ENCODE measurements around the gene TRAF2. TPM values are rescaled to one million over a fixed set of nuclear protein-coding genes. Genes with fewer than 3 reads are reported as not detected.
A peak's percentile ranks its signal among the peaks of the same experiment; 100 is the strongest.

TRAF2 gene
- total RNA-seq, 1 donor from 2014 or later: 16.5 TPM

DNA sequence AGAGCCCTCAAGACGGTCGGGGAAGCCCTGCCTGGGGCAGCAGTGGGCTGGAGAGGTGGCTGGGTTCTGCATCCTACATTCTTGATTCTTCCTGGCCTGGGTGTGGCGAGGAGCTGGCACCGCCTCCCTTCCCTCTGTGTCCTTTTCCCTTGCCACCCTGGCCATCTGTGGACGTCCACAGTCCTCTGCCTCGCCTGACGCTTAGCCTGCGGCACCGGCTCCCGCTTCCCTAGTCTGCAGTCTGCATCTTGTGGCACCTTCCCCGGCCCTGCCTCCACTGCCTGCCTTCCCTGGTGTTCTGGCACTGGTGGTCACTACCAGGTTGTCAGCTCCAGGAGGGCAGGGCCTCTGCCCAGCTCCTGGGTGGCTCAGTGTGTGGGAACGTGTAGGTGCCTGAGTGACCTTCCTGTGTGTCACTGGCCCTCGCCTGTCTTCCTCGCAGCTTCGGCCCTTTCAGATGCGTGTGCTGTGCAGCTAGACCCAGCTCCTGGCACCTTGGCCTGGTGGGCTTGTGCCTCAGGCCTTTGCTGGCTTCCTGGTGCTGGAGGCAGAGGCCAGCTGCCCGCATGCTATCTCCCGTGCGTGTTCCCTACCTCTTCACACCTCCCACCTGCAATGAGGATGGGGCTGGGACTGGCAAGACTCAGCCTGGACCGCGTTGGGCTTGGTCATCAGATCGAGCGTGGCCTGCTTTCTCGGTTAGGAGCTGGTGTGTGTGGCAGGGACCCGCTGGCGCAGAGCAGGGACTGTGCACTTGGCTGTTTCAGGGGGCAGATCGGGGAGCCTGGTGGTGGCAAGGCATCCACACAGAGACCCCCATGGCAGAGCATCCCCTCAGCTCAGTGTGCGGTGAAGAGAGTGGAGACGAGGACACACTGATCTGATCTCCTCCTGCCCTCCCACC is 20.9 kb downstream of the TRAF2 start:
- DNase-seq: no peak
- no peak overlapping the region for H3K27ac ChIP-seq
- H3K36me3 ChIP-seq: peaks cover 55% of the 10 kb centered on the region
- TF ChIP-seq, protein P1, sequence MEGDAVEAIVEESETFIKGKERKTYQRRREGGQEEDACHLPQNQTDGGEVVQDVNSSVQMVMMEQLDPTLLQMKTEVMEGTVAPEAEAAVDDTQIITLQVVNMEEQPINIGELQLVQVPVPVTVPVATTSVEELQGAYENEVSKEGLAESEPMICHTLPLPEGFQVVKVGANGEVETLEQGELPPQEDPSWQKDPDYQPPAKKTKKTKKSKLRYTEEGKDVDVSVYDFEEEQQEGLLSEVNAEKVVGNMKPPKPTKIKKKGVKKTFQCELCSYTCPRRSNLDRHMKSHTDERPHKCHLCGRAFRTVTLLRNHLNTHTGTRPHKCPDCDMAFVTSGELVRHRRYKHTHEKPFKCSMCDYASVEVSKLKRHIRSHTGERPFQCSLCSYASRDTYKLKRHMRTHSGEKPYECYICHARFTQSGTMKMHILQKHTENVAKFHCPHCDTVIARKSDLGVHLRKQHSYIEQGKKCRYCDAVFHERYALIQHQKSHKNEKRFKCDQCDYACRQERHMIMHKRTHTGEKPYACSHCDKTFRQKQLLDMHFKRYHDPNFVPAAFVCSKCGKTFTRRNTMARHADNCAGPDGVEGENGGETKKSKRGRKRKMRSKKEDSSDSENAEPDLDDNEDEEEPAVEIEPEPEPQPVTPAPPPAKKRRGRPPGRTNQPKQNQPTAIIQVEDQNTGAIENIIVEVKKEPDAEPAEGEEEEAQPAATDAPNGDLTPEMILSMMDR (IDR thresholded peaks at IDR 0.05): no peak
- no peak for ATAC-seq
- H3K4me1 ChIP-seq: peaks cover 18% of the 10 kb centered on the region
- H3K9me3 ChIP-seq: no peaks in the 10 kb centered on the region
- intact Hi-C loops (cut with DNase I): no loop called here
- no peaks in the 10 kb centered on the region for H3K27me3 ChIP-seq (ENCODE audit: low read depth)
- H3K4me3 ChIP-seq: no peak overlapping the region

DNA sequence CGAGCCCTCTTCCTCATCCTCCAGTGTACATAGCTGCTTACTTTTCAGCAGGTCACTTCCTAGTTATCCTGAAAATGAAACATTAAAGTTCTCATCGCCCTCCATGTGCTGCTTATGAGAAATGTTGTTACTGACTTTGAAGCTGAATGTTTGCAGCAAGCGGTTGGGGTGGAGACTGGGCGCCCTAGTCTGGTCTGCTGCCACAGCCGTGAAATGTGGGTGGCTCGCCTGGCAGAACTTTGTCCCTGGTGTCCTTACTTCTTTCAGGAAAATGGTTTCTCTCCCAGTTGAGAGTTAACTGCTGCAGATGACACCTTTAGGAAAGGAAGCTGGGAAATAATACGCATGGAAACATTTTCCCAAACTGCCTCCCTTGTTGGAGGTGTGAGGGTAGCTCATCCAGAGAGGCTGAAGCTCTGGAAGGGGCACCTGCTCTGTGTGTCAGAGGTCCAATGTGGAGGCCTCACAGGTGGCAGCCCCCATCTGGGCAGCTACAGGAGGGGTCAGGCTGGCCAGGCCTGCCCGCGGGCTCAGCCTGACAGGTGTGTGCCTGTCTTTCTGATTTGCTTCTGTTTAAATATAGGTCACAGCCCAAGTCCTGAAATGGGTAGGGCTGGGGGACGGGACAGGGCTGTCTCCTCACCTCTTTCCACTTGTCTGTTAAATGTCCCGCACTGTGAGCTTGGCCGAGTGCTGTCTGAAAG is 24.0 kb downstream of the TRAF2 start:
- Histone ChIP-seq H3K9me3 (no peaks in the 10 kb centered on the region), H3K36me3 (peaks cover 72% of the 10 kb centered on the region), H3K4me3 (no peak overlapping the region), H3K4me1 (no peaks in the 10 kb centered on the region), H3K27me3 (ENCODE audit: low read depth) (no peaks in the 10 kb centered on the region), H3K27ac (no peak overlapping the region)
- ATAC-seq (no peak), DNase-seq (no peak)
- intact Hi-C loops (cut with DNase I): no loop called here
- TF ChIP-seq, protein P1 (IDR thresholded peaks at IDR 0.05): no peak

DNA sequence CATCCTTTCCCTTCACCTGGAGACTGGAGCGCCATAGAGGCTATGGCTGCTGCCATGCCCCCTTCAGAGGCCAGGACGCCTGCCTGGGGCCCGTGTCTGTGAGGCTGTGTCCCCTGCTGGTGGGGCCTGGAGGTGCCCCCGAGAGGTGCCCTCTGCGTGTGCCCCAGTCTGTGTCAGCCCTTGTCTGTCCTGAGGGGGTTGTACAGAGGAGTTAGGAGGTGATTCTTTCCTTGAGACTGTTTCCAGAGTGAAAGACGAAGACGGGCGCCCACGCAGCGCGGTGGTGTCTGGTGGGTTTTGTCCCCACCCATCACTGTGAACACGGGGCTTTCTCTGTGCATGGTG is 24.6 kb downstream of the TRAF2 start:
- Histone ChIP-seq H3K9me3 (no peaks in the 10 kb centered on the region), H3K4me1 (no peaks in the 10 kb centered on the region), H3K4me3 (no peak overlapping the region), H3K36me3 (peaks cover 77% of the 10 kb centered on the region), H3K27me3 (ENCODE audit: low read depth) (no peaks in the 10 kb centered on the region), H3K27ac (no peak overlapping the region)
- no peak for DNase-seq
- TF ChIP-seq, protein P1 (IDR thresholded peaks at IDR 0.05): no peak
- intact Hi-C loops (cut with DNase I): no loop called here
- ATAC-seq: peak in 1 of 2 donors; percentile 36

DNA sequence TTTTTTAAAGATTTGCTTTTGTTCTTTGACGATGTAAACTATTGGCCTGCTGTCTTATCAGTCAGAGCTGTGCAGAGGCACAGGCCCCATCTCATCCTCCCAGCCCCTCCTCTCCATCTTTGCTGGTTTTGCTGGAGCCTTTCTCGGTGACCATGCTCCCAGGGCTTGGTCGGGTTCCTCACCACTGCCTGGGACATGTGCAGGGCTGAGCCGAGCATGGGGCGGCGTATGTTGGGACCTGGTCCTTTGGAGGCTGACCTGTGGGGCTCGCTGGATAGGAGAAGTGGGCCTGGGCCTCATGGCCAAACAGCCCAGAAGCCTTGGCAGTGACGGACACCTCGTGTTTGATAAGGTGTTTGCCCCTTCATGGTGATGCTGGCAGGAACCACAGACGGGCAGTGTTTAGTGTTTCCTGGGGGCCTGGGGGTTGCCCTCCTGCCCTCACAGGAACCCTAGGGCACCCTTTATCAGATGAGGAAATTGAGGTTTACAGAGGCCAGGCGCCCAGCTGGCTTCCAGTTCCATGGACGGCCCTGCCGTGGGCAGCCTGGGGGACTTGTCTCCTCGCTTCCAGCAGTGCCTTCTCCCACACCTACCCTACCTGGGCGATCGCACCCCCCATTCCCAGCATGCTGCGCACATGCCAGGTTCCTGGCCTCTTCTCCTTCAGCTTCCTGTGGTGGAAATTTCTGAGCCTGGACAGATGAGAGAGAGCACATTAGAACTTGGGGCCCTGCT is 27.6 kb downstream of the TRAF2 start:
- DNase-seq: no peak
- intact Hi-C loops (cut with DNase I): no loop called here
- no peaks in the 10 kb centered on the region for H3K9me3 ChIP-seq

More for the DNA sequence above, 27.6 kb downstream of the TRAF2 start:
- Histone ChIP-seq H3K4me3 (no peak overlapping the region), H3K27ac (no peak overlapping the region), H3K27me3 (ENCODE audit: low read depth) (no peaks in the 10 kb centered on the region), H3K4me1 (no peaks in the 10 kb centered on the region), H3K36me3 (peaks cover 75% of the 10 kb centered on the region)
- TF ChIP-seq, protein P1 (IDR thresholded peaks at IDR 0.05): no peak
- ATAC-seq: no peak

Measured in lower lobe of right lung (tissue), 2 donors.